Stimulated activated CD8-positive, alpha-beta memory T cell treated with anti-CD3 and anti-CD28 coated beads, Interleukin-4, amount 100 ng/mL, for 4 hours (primary cell): Measurements from ENCODE around the gene SHKBP1.

Experiments
- DNase-seq, 2 donors: peaks; one replicate each; pipeline ENCODE4 v3.0.0-alpha.2; 2020; ENCODE audit warnings: low read depth in 2 of 2, low spot score in 1 of 2

Gene SHKBP1

GRCh38 chr19:40600570-40601133, 24.0 kb downstream of the SHKBP1 start:
- DNase-seq: no peak

DNA sequence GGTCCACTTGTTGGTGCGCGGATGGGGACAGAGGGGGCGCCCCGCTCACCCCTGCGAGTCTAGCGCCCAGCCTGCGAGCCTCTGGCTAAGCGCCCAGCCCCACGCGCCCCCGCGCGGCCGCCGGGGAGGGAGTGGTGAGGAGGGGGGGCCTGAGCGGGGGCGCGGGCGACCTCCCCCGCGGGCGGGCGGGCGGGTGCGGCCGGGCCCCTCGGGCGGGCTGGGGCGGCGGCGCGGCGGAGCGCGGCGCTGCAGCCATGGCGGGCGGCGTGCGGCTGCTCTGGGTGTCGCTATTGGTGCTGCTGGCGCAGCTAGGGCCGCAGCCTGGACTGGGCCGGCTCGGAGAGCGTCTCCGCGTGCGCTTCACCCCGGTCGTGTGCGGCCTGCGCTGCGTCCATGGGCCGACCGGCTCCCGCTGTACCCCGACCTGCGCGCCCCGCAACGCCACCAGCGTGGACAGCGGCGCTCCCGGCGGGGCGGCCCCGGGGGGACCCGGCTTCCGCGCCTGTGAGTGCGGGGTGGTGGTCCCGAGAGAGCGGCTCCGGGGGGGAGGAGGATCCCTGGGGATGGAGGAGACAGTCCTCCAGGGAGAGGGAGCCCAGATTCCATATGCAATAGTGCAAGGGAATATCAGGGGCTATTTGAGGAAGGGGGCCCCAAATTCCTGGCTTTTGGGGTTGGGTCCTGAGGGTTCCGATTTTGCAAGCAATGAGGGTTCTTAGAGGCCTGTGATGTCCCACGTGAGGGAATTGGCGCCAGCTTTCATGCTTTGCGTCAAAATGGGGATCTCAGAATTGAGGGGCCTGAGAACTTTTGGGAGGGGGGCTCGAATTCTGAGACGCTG, 24.7 kb downstream of the SHKBP1 start, which contains the start of gene LTBP4:
Gene LTBP4 (plus strand): TSS at position 236 of the 841 bp plus-strand sequence. CDS start 19 bp downstream, at position 255.
- no peak for DNase-seq

DNA sequence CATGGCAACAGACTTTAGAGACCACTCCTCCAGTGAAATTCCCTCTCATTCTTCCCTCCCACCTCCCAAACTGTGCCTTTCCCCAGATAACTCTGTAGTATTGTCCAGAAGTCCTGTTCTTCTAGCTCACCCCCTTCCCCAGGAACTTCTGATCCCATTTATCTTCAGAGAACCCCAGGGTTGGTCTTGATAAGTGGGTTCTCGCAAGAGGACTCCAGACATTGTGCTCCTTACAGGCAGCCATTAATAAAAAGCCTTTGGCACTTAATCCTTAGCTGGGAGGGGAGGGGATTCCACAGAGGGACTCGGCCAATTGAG, 26.4 kb downstream of the SHKBP1 start:
- no peak for DNase-seq

- peak; percentile 93 to 94 for DNase-seq
These were observed 26.9 kb downstream of the SHKBP1 start for GRCh38 chr19:40603389-40604170.

GRCh38 chr19:40604171-40604646, 27.5 kb downstream of the SHKBP1 start:
- DNase-seq: no peak

DNA sequence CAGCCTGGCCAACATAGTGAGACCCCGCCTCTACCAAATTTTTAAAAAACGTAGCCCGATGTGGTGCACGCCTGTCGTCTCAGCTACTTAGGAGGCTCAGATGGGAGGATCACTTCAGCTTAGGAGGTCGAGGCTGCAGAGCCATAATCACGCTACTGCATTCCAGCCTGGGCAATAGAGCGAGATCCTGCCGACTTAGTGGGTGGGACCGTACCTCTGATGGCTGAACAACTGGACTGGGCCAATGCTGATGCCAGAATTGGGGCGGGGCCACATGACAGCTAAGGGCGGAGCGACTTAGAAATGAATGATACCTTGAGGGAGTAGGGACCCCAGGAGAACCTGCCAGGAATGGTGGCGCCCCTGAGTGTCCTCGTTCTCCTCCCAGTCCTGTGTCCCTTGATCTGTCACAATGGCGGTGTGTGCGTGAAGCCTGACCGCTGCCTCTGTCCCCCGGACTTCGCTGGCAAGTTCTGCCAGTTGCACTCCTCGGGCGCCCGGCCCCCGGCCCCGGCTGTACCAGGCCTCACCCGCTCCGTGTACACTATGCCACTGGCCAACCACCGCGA, 28.1 kb downstream of the SHKBP1 start:
- no peak for DNase-seq

DNA sequence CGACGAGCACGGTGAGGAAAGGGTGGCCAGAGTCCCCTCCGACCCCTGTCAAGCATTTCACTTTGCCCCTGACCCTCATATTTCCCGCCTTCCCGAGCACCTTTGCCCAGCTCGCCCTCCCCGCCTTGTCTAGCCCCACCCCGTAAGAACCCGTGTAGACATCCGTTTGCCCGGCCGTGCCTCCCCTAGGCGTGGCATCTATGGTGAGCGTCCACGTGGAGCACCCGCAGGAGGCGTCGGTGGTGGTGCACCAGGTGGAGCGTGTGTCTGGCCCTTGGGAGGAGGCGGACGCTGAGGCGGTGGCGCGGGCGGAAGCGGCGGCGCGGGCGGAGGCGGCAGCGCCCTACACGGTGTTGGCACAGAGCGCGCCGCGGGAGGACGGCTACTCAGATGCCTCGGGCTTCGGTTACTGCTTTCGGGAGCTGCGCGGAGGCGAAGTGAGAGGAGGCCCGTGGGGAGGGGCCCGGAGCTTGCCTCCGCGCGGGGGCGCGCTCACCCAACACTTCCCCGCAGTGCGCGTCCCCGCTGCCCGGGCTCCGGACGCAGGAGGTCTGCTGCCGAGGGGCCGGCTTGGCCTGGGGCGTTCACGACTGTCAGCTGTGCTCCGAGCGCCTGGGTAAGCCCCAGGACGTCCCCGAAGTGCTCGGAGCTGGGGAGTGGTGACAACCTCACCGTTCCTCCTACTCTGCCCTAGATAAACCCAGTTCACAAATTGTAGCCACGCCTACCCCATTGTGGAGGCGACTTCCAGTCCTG, 28.7 kb downstream of the SHKBP1 start:
- DNase-seq: peak; percentile 64 to 74

- no peak for DNase-seq
These were observed 30.9 kb downstream of the SHKBP1 start for GRCh38 chr19:40607311-40608239.

GRCh38 chr19:40608240-40608621, 31.6 kb downstream of the SHKBP1 start:
- DNase-seq: no peak

DNA sequence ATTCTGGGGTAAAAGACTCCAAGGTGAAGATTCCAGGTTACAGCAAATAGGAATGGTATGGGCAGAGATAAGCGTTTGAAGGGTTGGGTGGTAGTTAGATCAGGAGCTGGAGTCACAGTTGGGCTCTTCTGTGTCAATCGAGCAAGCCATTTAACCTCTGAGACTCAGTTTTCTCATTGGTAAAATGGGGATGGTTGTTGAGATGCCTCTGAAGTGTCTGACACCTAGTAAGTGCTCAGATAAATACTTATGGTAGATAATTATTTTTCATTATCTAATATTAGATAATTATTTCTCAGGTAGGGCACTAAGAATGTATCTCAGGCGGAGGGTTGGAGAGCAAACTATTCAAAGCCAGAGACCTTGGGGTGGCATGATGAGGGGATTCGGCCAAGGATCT, 32.3 kb downstream of the SHKBP1 start:
- no peak for DNase-seq

DNA sequence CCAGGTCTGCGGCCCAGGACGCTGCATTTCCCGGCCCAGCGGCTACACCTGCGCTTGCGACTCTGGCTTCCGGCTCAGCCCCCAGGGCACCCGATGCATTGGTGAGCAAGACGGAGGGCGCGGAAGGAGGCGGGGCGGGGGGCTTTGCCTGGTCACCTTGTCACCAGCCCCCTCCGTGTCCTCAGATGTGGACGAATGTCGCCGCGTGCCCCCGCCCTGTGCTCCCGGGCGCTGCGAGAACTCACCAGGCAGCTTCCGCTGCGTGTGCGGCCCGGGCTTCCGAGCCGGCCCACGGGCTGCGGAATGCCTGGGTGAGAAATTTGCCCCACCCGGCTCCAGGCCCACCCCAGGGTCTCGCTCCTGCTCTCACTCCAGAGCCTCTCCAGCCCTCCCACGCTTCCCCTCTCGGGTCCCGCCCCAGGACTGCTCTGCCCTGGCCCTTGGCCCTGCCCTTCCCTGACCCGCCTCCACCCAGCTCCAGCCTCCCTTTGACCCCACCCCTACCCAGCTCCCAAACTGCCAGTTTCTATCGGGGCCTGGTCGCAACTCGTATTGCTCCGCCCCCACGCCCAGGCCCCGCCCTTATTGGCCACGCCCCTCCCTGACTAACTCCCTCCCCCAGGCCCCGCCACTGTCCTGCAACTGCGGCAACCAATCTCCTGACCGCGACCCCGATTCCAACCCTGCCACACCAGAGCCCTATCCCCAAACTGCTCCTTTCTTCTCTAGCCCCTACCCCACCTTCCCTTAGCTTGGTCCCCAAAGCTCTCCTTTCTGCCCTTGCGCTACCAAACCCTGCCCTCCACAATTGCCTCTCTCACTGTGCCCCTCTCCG, 33.1 kb downstream of the SHKBP1 start:
- DNase-seq: peak; percentile 71 to 81

- no peak for DNase-seq
These were observed 33.9 kb downstream of the SHKBP1 start for GRCh38 chr19:40610396-40611064.

DNA sequence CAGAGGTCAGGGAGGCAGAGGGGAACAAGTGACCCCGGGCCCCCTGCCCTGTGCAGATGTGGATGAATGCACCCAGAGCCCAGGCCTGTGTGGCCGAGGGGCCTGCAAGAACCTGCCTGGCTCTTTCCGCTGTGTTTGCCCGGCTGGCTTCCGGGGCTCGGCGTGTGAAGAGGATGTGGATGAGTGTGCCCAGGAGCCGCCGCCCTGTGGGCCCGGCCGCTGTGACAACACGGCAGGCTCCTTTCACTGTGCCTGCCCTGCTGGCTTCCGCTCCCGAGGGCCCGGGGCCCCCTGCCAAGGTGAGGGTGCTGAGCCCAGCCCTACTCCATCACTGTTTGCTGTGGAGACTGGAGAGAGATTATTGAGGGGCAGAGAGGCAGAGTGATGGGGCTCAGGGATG, 34.4 kb downstream of the SHKBP1 start:
- no peak for DNase-seq

DNA sequence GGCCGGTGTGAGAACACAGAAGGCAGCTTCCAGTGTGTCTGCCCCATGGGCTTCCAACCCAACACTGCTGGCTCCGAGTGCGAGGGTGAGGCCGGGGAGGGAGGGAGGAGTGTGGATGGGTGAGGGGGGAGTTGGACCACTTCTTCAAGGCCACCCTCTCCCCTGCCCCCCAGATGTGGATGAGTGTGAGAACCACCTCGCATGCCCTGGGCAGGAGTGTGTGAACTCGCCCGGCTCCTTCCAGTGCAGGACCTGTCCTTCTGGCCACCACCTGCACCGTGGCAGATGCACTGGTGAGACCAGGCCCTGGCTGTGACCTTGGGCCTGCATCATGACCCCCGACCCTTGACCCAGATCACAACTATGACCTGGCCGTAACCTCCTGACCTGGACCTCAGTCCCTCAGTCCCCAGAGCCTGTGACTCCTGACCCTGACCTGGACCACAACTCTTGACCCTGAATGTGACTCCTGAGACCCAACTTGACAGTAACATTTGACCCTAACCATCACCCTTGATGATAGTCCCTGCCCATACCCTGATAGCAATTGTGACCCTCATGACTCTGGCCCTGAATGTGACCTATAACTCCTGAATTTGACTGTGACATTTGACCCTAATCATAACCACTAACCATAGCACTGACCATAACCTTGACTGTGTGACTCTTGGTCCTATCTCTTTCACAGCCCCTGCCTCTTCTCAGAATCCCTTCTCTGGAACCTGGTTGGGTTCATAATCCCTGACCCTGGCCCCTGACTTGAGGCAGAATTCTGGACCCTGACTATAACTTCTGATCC, 35.4 kb downstream of the SHKBP1 start:
- no peak for DNase-seq

DNA sequence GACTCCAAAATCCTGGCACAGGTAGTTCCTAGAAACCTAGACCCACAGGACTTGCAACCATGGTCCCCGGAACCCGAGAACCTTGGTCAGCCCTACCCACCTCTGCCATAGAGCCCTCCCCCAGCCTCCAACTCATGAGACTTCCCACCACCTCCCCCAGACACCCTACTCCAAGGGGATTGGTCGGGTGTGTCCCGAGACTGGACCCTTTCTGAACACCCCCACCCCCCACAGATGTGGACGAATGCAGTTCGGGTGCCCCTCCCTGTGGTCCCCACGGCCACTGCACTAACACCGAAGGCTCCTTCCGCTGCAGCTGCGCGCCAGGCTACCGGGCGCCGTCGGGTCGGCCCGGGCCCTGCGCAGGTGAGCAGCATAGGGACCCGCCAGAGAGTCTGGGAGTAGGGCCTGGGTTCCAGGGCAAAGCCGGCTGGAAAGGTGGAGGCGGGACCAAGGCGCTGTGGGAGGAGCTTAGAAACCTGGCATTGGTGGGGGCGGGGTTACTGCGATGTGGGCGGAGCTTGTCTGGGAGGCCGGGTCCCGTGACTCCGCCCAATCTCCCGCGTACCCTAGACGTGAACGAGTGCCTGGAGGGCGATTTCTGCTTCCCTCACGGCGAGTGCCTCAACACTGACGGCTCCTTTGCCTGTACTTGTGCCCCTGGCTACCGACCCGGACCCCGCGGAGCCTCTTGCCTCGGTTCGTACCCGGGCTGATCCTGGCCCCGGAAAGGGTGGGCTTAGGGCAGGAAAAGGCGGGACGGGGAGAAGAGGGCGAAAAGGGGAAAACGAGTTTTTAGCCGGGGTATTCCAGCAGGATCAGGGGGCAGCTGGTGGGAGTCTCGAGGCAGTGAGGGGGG, 36.4 kb downstream of the SHKBP1 start:
- DNase-seq: peak; percentile 59 to 66
